Mesenchymal stem cell (in vitro differentiated cells and primary cell): Measurements from ENCODE around the gene NMNAT2.

Source experiments
- DNase-seq: peaks from one replicate; pipeline ENCODE4 v3.0.0-alpha.2; 2013
- H2AFZ ChIP-seq: one replicate; pipeline ENCODE4 v1.6.1; 2013; ENCODE audit warnings: low read depth, mild to moderate bottlenecking, control low read depth, inconsistent platforms, low read length, moderate library complexity
- H2AK5ac ChIP-seq: 2 replicates; pipeline ENCODE4 v1.6.1; 2013; ENCODE audit warnings: low read length, moderate library complexity, mild to moderate bottlenecking, inconsistent platforms; ENCODE audit not compliant: severe bottlenecking
- H2BK120ac ChIP-seq: one replicate; pipeline ENCODE4 v1.6.1; 2013; ENCODE audit warnings: low read depth, mild to moderate bottlenecking, inconsistent platforms, low read length, moderate library complexity
- H2BK12ac ChIP-seq, 2 experiments: one replicate each; pipeline ENCODE4 v1.6.1; 2013; ENCODE audit warnings: inconsistent platforms in 2 of 2, low read length in 2 of 2, mild to moderate bottlenecking in 2 of 2, moderate library complexity in 2 of 2, control low read depth in 1 of 2
- H2BK15ac ChIP-seq: one replicate; pipeline ENCODE4 v1.6.1; 2013; ENCODE audit warnings: mild to moderate bottlenecking, low read depth, inconsistent platforms; ENCODE audit not compliant: poor library complexity, severe bottlenecking
- H2BK5ac ChIP-seq: 2 replicates; pipeline ENCODE4 v1.6.1; 2013; ENCODE audit warnings: low read depth, mild to moderate bottlenecking, low read length, control low read depth, inconsistent platforms; ENCODE audit not compliant: poor library complexity, severe bottlenecking
- H3K14ac ChIP-seq, 2 experiments: one replicate each; pipeline ENCODE4 v1.6.1; 2013; ENCODE audit warnings: inconsistent platforms in 2 of 2, low read length in 2 of 2, control low read depth in 1 of 2, mild to moderate bottlenecking in 1 of 2, moderate library complexity in 1 of 2
- H3K18ac ChIP-seq, 2 experiments: one replicate each; pipeline ENCODE4 v1.6.1; 2013; ENCODE audit warnings: inconsistent platforms in 2 of 2, low read length in 2 of 2, control low read depth in 1 of 2, low read depth in 1 of 2, mild to moderate bottlenecking in 1 of 2
- H3K23ac ChIP-seq, 2 experiments: one replicate each; pipeline ENCODE4 v1.6.1; 2013; ENCODE audit warnings: inconsistent platforms in 2 of 2, low read length in 2 of 2, mild to moderate bottlenecking in 2 of 2, moderate library complexity in 2 of 2, control low read depth in 1 of 2
- H3K27ac ChIP-seq: 2 replicates; pipeline ENCODE4 v1.5.1; 2013; ENCODE audit warnings: mild to moderate bottlenecking, moderate library complexity, low read length, control low read depth, inconsistent platforms; ENCODE audit not compliant: poor library complexity, severe bottlenecking
- H3K27me3 ChIP-seq, 2 experiments: 2 replicates each; pipeline versions ENCODE4 v1.6.1 to v1.7.0; 2013; ENCODE audit warnings: low read length in 2 of 2, mild to moderate bottlenecking in 2 of 2, moderate library complexity in 2 of 2, control low read depth in 1 of 2, inconsistent platforms in 1 of 2; ENCODE audit not compliant: control insufficient read depth in 1 of 2, insufficient read depth in 1 of 2
- H3K36me3 ChIP-seq, 2 experiments: 2 replicates each; pipeline versions ENCODE4 v1.6.1 to v1.7.0; 2013; ENCODE audit warnings: low read length in 2 of 2, control low read depth in 1 of 2, inconsistent platforms in 1 of 2, low read depth in 1 of 2, mild to moderate bottlenecking in 1 of 2; ENCODE audit not compliant: insufficient read depth in 2 of 2, control insufficient read depth in 1 of 2
- H3K4ac ChIP-seq, 2 experiments: one replicate each; pipeline ENCODE4 v1.6.1; 2013; ENCODE audit warnings: inconsistent platforms in 2 of 2, low read length in 2 of 2, mild to moderate bottlenecking in 2 of 2, moderate library complexity in 2 of 2, control low read depth in 1 of 2, low read depth in 1 of 2
- H3K4me1 ChIP-seq: 2 replicates; pipeline ENCODE4 v1.6.1; 2013; ENCODE audit warnings: low read depth, low read length, control low read depth; ENCODE audit not compliant: control insufficient read depth, insufficient read depth
- H3K4me2 ChIP-seq: 2 replicates; pipeline ENCODE4 v1.6.1; 2013; ENCODE audit warnings: low read length, mild to moderate bottlenecking, inconsistent platforms; ENCODE audit not compliant: poor library complexity, severe bottlenecking
- H3K4me3 ChIP-seq, 2 experiments: 2 replicates each; pipeline versions ENCODE4 v1.5.1 to v1.7.0; 2013; ENCODE audit warnings: low read length in 2 of 2, mild to moderate bottlenecking in 2 of 2, control low read depth in 1 of 2, low read depth in 1 of 2; ENCODE audit not compliant: insufficient read depth in 1 of 2
- H3K79me1 ChIP-seq: replicated peaks from 2 replicates; pipeline ENCODE4 v1.6.1; 2013; ENCODE audit warnings: mild to moderate bottlenecking, control low read depth, low read length, inconsistent platforms; ENCODE audit not compliant: poor library complexity, severe bottlenecking
- H3K9ac ChIP-seq: 2 replicates; pipeline ENCODE4 v1.7.0; 2013; ENCODE audit warnings: mild to moderate bottlenecking, low read length, moderate library complexity
- H3K9me3 ChIP-seq: 2 replicates; pipeline ENCODE4 v1.7.0; 2013; ENCODE audit warnings: mild to moderate bottlenecking, low read length; ENCODE audit not compliant: control insufficient read depth
- H4K8ac ChIP-seq: one replicate; pipeline ENCODE4 v1.6.1; 2013; ENCODE audit warnings: inconsistent platforms, mild to moderate bottlenecking, low read length, moderate library complexity
- H4K91ac ChIP-seq: one replicate; pipeline ENCODE4 v1.6.1; 2013; ENCODE audit warnings: mild to moderate bottlenecking, low read length, inconsistent platforms
- WGBS: methylation state at CpG from one replicate; pipeline ENCODE4 v1.1.7; 2013; ENCODE audit warnings: mixed read lengths; 5-methylcytosine and 5-hydroxymethylcytosine counted together

Gene NMNAT2

DNA sequence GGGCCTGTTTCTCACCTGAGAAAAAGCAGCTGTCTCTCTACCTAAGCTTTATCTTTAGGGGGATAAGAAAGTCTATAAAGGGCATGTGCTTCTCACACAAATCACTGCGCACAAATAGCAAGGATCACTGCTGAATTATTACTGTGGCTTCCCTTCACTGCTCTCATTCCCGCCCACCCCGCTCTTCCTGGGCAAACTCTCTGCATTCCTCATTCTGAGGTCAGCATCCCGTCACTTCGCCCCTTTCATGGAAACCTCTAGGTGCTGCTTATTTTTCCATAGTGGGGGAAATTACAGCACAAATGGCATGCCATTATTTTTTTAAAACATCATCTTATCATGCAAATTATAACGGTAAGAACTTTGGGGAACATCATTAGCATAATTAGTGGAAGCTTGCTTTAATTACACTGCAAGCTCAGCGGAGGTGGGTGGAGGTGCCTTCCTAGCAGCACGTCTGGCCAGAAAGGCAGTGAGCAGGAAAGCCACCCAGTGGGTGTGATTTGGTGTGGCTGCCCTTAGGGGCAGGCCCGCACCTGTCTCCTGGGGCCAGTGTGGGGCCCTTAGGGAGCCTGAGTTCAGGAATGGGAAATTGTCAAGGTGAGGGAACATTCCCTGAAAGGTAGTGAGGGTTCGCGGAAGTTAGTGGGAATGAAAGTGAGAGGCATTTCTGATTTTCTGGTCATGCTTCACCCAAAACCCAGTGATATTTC is 126.2 kb downstream of the NMNAT2 start:
- no peak overlapping the region for H2BK15ac ChIP-seq
- H3K18ac ChIP-seq = no peak overlapping the region
- no peak overlapping the region for H3K27ac ChIP-seq
- peak; percentile 30 for DNase-seq
- peak overlapping the region; percentile 40 for H3K9ac ChIP-seq
- H2AK5ac ChIP-seq = no peak overlapping the region
- H3K79me1 ChIP-seq = no peaks in the 10 kb centered on the region
- H3K4ac ChIP-seq = no peak overlapping the region
- no peak overlapping the region for H3K23ac ChIP-seq
- no peak overlapping the region for H2AFZ ChIP-seq
- H3K4me1 ChIP-seq = peaks cover 12% of the 10 kb centered on the region
- H3K27me3 ChIP-seq = no peaks in the 10 kb centered on the region
- no peak overlapping the region for H3K4me2 ChIP-seq
- no peak overlapping the region for H3K14ac ChIP-seq
- 53% methylated on average over 9 of the region's 11 CpGs for WGBS
- H3K4me3 ChIP-seq = no peak overlapping the region
- no peaks in the 10 kb centered on the region for H3K36me3 ChIP-seq
- H4K8ac ChIP-seq = no peak overlapping the region
- peaks cover 8% of the 10 kb centered on the region for H3K9me3 ChIP-seq
- no peak overlapping the region for H2BK5ac ChIP-seq
- no peak overlapping the region for H2BK12ac ChIP-seq
- no peak overlapping the region for H2BK120ac ChIP-seq
- H4K91ac ChIP-seq = no peak overlapping the region

DNA sequence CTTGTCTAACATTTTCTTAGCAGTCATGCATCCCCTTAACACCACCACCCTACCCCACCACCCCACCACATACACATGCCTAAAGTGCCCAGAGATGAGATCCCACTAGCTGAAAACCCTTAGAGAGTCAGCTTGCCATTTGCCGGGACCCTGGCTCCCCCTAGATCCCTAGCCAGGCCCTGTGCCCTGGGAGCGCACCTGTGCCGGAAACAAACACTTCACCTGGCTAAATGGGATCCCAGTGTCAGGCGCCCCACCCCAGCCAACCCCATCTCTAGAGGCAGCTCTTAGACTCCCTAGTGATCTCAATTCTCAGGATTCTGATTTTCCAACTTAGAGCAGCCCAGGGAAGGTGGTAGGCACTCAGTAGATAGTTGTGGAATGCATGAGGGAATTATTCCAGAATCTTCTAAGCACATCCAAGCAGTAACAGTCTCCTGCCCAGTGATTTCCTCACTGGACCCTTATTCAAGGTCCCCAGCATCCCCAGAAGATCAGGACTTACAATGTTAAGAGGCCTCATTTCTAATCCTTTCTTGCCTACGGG is 126.9 kb downstream of the NMNAT2 start:
- H3K18ac ChIP-seq = no peak overlapping the region
- no peak for DNase-seq
- H2BK12ac ChIP-seq = no peak overlapping the region
- H3K14ac ChIP-seq = no peak overlapping the region
- H2BK5ac ChIP-seq = no peak overlapping the region
- H3K4ac ChIP-seq = no peak overlapping the region
- H2AFZ ChIP-seq = no peak overlapping the region
- no peaks in the 10 kb centered on the region for H3K79me1 ChIP-seq
- no peaks in the 10 kb centered on the region for H3K36me3 ChIP-seq
- H3K27ac ChIP-seq = no peak overlapping the region
- H3K4me1 ChIP-seq = peaks cover 14% of the 10 kb centered on the region
- H4K91ac ChIP-seq = no peak overlapping the region
- H2AK5ac ChIP-seq = no peak overlapping the region
- no peak overlapping the region for H2BK120ac ChIP-seq
- H3K4me2 ChIP-seq = no peak overlapping the region
- H4K8ac ChIP-seq = no peak overlapping the region
- H3K4me3 ChIP-seq = no peak overlapping the region
- no peaks in the 10 kb centered on the region for H3K27me3 ChIP-seq
- WGBS = 77% methylated on average over 5 of the region's 5 CpGs
- H2BK15ac ChIP-seq = no peak overlapping the region
- peaks cover 8% of the 10 kb centered on the region for H3K9me3 ChIP-seq
- no peak overlapping the region for H3K23ac ChIP-seq
- peak overlapping the region; percentile 40 for H3K9ac ChIP-seq

DNA sequence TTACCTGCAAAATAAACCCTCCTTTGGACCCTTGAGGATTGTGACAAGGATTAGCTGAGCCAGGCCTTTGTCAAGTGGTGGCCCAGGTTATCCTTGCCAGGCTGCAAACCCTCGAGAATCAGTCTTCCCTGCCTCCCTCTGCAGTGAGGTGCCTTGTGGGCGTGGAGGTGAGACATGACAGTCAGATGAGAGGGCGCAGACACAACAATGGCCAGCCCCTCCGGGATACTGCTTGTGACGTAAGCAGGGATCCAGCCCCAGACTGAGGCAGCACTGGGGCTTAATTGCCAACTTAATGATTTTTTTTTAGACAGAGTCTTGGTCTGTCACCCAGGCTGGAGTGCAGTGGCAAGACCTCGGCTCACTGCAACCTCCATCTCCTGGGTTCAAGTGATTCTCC is 127.6 kb downstream of the NMNAT2 start:
- Histone ChIP-seq H3K9me3 (peaks cover 8% of the 10 kb centered on the region), H3K9ac (no peak overlapping the region), H3K36me3 (no peaks in the 10 kb centered on the region), H3K27me3 (no peaks in the 10 kb centered on the region), H2AK5ac (no peak overlapping the region), H2BK15ac (no peak overlapping the region), H3K4ac (no peak overlapping the region), H2BK5ac (no peak overlapping the region), H4K8ac (no peak overlapping the region), H2AFZ (no peak overlapping the region), H3K18ac (no peak overlapping the region), H3K27ac (no peak overlapping the region), H3K4me3 (no peak overlapping the region), H3K14ac (no peak overlapping the region), H3K79me1 (no peaks in the 10 kb centered on the region), H2BK12ac (no peak overlapping the region), H3K4me2 (no peak overlapping the region), H3K23ac (no peak overlapping the region), H2BK120ac (no peak overlapping the region), H3K4me1 (peaks cover 14% of the 10 kb centered on the region), H4K91ac (no peak overlapping the region)
- DNase-seq = no peak
- WGBS = 83% methylated on average over 6 of the region's 6 CpGs

DNA sequence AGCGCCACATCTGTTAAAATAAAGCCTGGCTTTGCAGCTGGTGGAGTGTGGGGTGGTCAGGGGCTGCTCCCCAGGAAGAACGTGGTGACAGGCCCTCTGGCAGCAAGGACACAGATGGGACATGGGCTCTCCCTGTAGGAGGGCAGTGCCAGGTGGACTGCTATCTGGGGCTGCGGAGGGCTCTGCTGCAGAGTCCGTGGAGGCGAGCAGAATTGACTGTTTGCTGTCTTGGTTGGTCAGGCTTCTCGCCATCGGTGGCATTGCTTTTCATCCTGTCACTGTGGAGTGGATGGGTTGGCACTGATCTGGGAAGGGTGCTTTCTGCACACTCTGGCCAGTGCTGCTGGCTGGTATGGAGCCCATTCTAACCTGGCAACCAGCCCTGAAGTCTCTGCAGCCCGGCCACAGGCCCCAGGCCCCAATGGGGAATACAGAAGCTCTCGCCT is 129.1 kb downstream of the NMNAT2 start:
- no peak overlapping the region for H3K14ac ChIP-seq
- WGBS = 93% methylated on average over 8 of the region's 9 CpGs
- H3K4me1 ChIP-seq = peaks cover 14% of the 10 kb centered on the region
- H4K91ac ChIP-seq = no peak overlapping the region
- H2AK5ac ChIP-seq = no peak overlapping the region
- no peak overlapping the region for H3K27ac ChIP-seq
- no peak overlapping the region for H2BK120ac ChIP-seq
- no peak overlapping the region for H3K23ac ChIP-seq
- no peaks in the 10 kb centered on the region for H3K36me3 ChIP-seq
- H2BK5ac ChIP-seq = no peak overlapping the region
- no peaks in the 10 kb centered on the region for H3K27me3 ChIP-seq
- no peak overlapping the region for H3K4me3 ChIP-seq
- DNase-seq = no peak
- H3K9me3 ChIP-seq = peaks cover 8% of the 10 kb centered on the region
- H4K8ac ChIP-seq = no peak overlapping the region
- H3K9ac ChIP-seq = no peak overlapping the region
- no peak overlapping the region for H3K18ac ChIP-seq
- no peak overlapping the region for H2BK12ac ChIP-seq
- no peak overlapping the region for H3K4me2 ChIP-seq
- H3K4ac ChIP-seq = no peak overlapping the region
- no peak overlapping the region for H2AFZ ChIP-seq
- H3K79me1 ChIP-seq = no peaks in the 10 kb centered on the region
- H2BK15ac ChIP-seq = no peak overlapping the region
